Loucy (cell line): Measurements from ENCODE around the gene PDE4D.

Experiments used
- CTCF ChIP-seq: fragments of 200-600 bp; sonication (generic); conservative IDR thresholded peaks from 2 replicates; pipeline ENCODE4 v1.5.1; 2014; ENCODE audit warnings: mild to moderate bottlenecking, antibody characterized with exemption, low read length
- EZH2phosphoT487 ChIP-seq: fragments of 200-600 bp; IDR thresholded peaks from 2 replicates; pipeline ENCODE4 v1.6.1; 2018; ENCODE audit warnings: antibody characterized with exemption, mild to moderate bottlenecking, moderate library complexity, borderline replicate concordance

GRCh38 chr5:59458321-59458720 lies 435.2 kb downstream of the PDE4D start:
- TF ChIP-seq CTCF (no peak), EZH2phosphoT487 (no peak)
